H1 (cell line): Measurements from ENCODE around the gene RPS19. TPM values are rescaled to one million over a fixed set of nuclear protein-coding genes. Genes with fewer than 3 reads are reported as not detected.
A peak's percentile ranks its signal among the peaks of the same experiment; 100 is the strongest.

Experiments used
- CTCF ChIA-PET: fragments of 300-600 bp; sonication (Branson Sonifier 250); formaldehyde crosslinking; loops from one replicate; lab custom pipeline; 2021; ENCODE audit not compliant: partially characterized antibody; lab: Charles Lee
- POLR2A ChIA-PET: fragments of 300-600 bp; sonication (Branson Sonifier 250); formaldehyde crosslinking; loops from one replicate; lab custom pipeline; 2021; ENCODE audit warnings: inconsistent platforms; ENCODE audit not compliant: partially characterized antibody; lab: Charles Lee
- DNase-seq, 2 experiments: peaks; one replicate each; pipeline versions ENCODE4 v3.0.0 to v3.0.0-alpha.2; 2010 to 2022; ENCODE audit warnings: low spot score in 2 of 2, low read depth in 1 of 2, mixed read lengths in 1 of 2
- FAIRE-seq: peaks from 2 replicates; lab custom pipeline; 2011; peaks lifted over from hg19 to GRCh38; lab: Jason Lieb, UNC
- H2AFZ ChIP-seq: 2 replicates; pipeline ENCODE4 v1.8.1; 2012; ENCODE audit warnings: low read length, inconsistent platforms
- H2AK5ac ChIP-seq: 2 replicates; pipeline ENCODE4 v1.6.1; 2013; ENCODE audit warnings: low read depth, low read length
- H2BK120ac ChIP-seq: replicated peaks from 2 replicates; pipeline ENCODE3; 2013; ENCODE audit warnings: low read depth, low read length, inconsistent platforms
- H2BK12ac ChIP-seq: 2 replicates; pipeline ENCODE4 v1.6.1; 2013; ENCODE audit warnings: low read depth, low read length
- H2BK15ac ChIP-seq: 2 replicates; pipeline ENCODE4 v1.6.1; 2013; ENCODE audit warnings: low read length
- H2BK20ac ChIP-seq: 2 replicates; pipeline ENCODE4 v1.6.1; 2013; ENCODE audit warnings: low read length
- H2BK5ac ChIP-seq: 2 replicates; pipeline ENCODE4 v1.6.1; 2013; ENCODE audit warnings: low read depth, low read length
- H3K14ac ChIP-seq: 2 replicates; pipeline ENCODE4 v1.6.1; 2013; ENCODE audit warnings: inconsistent platforms; ENCODE audit not compliant: insufficient read length
- H3K18ac ChIP-seq: 2 replicates; pipeline ENCODE4 v1.6.1; 2013; ENCODE audit warnings: low read length; ENCODE audit errors: extremely low read depth
- H3K23ac ChIP-seq: 2 replicates; pipeline ENCODE4 v1.6.1; 2013; ENCODE audit warnings: inconsistent platforms; ENCODE audit not compliant: insufficient read length
- H3K23me2 ChIP-seq: 2 replicates; pipeline ENCODE4 v1.6.1; 2013; ENCODE audit warnings: low read depth, low read length
- H3K27ac ChIP-seq: 2 replicates; pipeline ENCODE4 v1.6.1; 2011; ENCODE audit warnings: low read depth, low read length, inconsistent platforms
- H3K27me3 ChIP-seq, 4 experiments: replicated peaks in 1 of 4; 1 replicate in 1 of 4; 2 replicates in 3 of 4; pipeline versions ENCODE4 v1.6.1 to v1.8.1; 2011 to 2013; ENCODE audit warnings: low read length in 3 of 4, mild to moderate bottlenecking in 3 of 4, inconsistent platforms in 2 of 4, mixed read lengths in 2 of 4, moderate library complexity in 1 of 4; ENCODE audit not compliant: control insufficient read depth in 3 of 4, insufficient read depth in 3 of 4; ENCODE audit errors: extremely low read depth in 1 of 4
- H3K36me3 ChIP-seq, 4 experiments: 2 replicates each; pipeline versions ENCODE4 v1.6.1 to v1.8.1; 2011 to 2013; ENCODE audit warnings: mild to moderate bottlenecking in 4 of 4, low read length in 3 of 4, moderate library complexity in 2 of 4, control low read depth in 1 of 4, inconsistent platforms in 1 of 4; ENCODE audit not compliant: insufficient read depth in 4 of 4, control insufficient read depth in 2 of 4
- H3K4ac ChIP-seq: replicated peaks from 2 replicates; pipeline ENCODE3; 2013; ENCODE audit warnings: low read length, low read depth, mixed read lengths, inconsistent platforms; ENCODE audit not compliant: insufficient read length
- H3K4me1 ChIP-seq, 4 experiments: replicated peaks in 1 of 4; 1 replicate in 1 of 4; 2 replicates in 3 of 4; pipeline versions ENCODE4 v1.6.1 to v1.8.1; 2011 to 2013; ENCODE audit warnings: low read length in 3 of 4, inconsistent platforms in 2 of 4, mixed read lengths in 1 of 4; ENCODE audit not compliant: insufficient read depth in 4 of 4, control insufficient read depth in 3 of 4
- H3K4me2 ChIP-seq, 2 experiments: 2 replicates each; pipeline versions ENCODE4 v1.6.1 to v1.8.1; 2011 to 2013; ENCODE audit warnings: low read depth in 2 of 2, low read length in 2 of 2, control low read depth in 1 of 2, inconsistent platforms in 1 of 2, mild to moderate bottlenecking in 1 of 2; ENCODE audit not compliant: insufficient read depth in 1 of 2
- H3K4me3 ChIP-seq, 4 experiments: fragments of 200-600, 300-600 bp in 1 of 4; sonication (generic), shearing (Covaris generic), sonication (Bioruptor Twin) in 1 of 4; 2 replicates each; pipeline versions ENCODE4 v1.5.1 to v1.8.1; 2011 to 2016; ENCODE audit warnings: low read length in 4 of 4, low read depth in 3 of 4, control low read depth in 2 of 4, inconsistent platforms in 2 of 4, mild to moderate bottlenecking in 2 of 4, mixed read lengths in 1 of 4, moderate library complexity in 1 of 4; ENCODE audit not compliant: insufficient read depth in 2 of 4; ENCODE audit errors: extremely low read depth in 1 of 4
- H3K56ac ChIP-seq: replicated peaks from 2 replicates; pipeline ENCODE3; 2013; ENCODE audit warnings: low read depth, mild to moderate bottlenecking, mixed read lengths, low read length, inconsistent platforms; ENCODE audit not compliant: insufficient read length
- H3K79me1 ChIP-seq: 2 replicates; pipeline ENCODE4 v1.6.1; 2013; ENCODE audit warnings: low read depth, low read length, control low read depth
- H3K79me2 ChIP-seq, 2 experiments: 2 replicates each; pipeline versions ENCODE4 v1.6.1 to v1.8.1; 2012 to 2013; ENCODE audit warnings: low read length in 2 of 2, mild to moderate bottlenecking in 2 of 2, inconsistent platforms in 1 of 2; ENCODE audit not compliant: insufficient read depth in 2 of 2, control insufficient read depth in 1 of 2
- H3K9ac ChIP-seq, 4 experiments: replicated peaks in 1 of 4; 1 replicate in 1 of 4; 2 replicates in 3 of 4; pipeline versions ENCODE4 v1.6.1 to v1.8.1; 2011 to 2013; ENCODE audit warnings: low read depth in 3 of 4, low read length in 3 of 4, control low read depth in 2 of 4, mild to moderate bottlenecking in 2 of 4, moderate library complexity in 2 of 4, inconsistent platforms in 1 of 4; ENCODE audit errors: extremely low read depth in 1 of 4
- H3K9me3 ChIP-seq, 2 experiments: 2 replicates each; pipeline versions ENCODE4 v1.6.1 to v1.8.1; 2012 to 2013; ENCODE audit warnings: mild to moderate bottlenecking in 2 of 2, moderate library complexity in 2 of 2, control low read depth in 1 of 2, inconsistent platforms in 1 of 2, low read depth in 1 of 2, low read length in 1 of 2, mixed read lengths in 1 of 2; ENCODE audit not compliant: insufficient read depth in 2 of 2
- H4K20me1 ChIP-seq, 2 experiments: replicated peaks in 1 of 2; 2 replicates each; pipeline versions ENCODE3 to v1.8.1; 2011 to 2013; ENCODE audit warnings: inconsistent platforms in 2 of 2, low read length in 2 of 2, mild to moderate bottlenecking in 1 of 2; ENCODE audit not compliant: insufficient read depth in 2 of 2, control insufficient read depth in 1 of 2
- H4K5ac ChIP-seq: 2 replicates; pipeline ENCODE4 v1.6.1; 2013; ENCODE audit warnings: low read length, low read depth, mixed read lengths, inconsistent platforms; ENCODE audit not compliant: insufficient read length
- H4K8ac ChIP-seq: 2 replicates; pipeline ENCODE4 v1.8.0; 2013; ENCODE audit warnings: mild to moderate bottlenecking, moderate library complexity, low read length, inconsistent platforms; ENCODE audit not compliant: insufficient read depth; ENCODE audit errors: extremely low read depth
- H4K91ac ChIP-seq: replicated peaks from 2 replicates; pipeline ENCODE3; 2013; ENCODE audit warnings: low read length, mixed read lengths, inconsistent platforms; ENCODE audit not compliant: insufficient read length
- HDAC2 ChIP-seq, 2 experiments: fragments of 300-600 bp in 1 of 2; sonication (generic) in 1 of 2; IDR thresholded peaks; 2 replicates each; pipeline ENCODE4 v1.6.1; 2011 to 2012; ENCODE audit warnings: low read depth in 2 of 2, low read length in 2 of 2, mild to moderate bottlenecking in 2 of 2, moderate library complexity in 2 of 2, borderline replicate concordance in 1 of 2, inconsistent platforms in 1 of 2
- RAD21 ChIP-seq, 2 experiments: IDR thresholded peaks in 1 of 2; conservative IDR thresholded peaks in 1 of 2; 2 replicates each; pipeline ENCODE4 v1.6.1; 2011; ENCODE audit warnings: low read depth in 2 of 2, low read length in 2 of 2, improper control_type of control experiment in 1 of 2, inconsistent platforms in 1 of 2, mild to moderate bottlenecking in 1 of 2, moderate library complexity in 1 of 2
- WGBS, 2 experiments: shearing (Covaris generic) in 1 of 2; methylation state at CpG; one replicate each; pipeline versions ENCODE4 v1.1.6 to v1.1.7; 2013 to 2015; ENCODE audit warnings: low lambda C conversion rate in 2 of 2, mixed read lengths in 2 of 2, inconsistent platforms in 1 of 2, low coverage in 1 of 2, missing lambda C conversion rate in 1 of 2; ENCODE audit not compliant: insufficient replicate concordance in 2 of 2, insufficient coverage in 1 of 2, insufficient read length in 1 of 2; ENCODE audit errors: extremely low coverage in 1 of 2, missing lambda C conversion rate in 1 of 2; 5-methylcytosine and 5-hydroxymethylcytosine counted together
- polyA plus RNA-seq, 7 experiments: library from polyadenylated mRNA; depleted of rRNA in 3 of 7; stranded (reverse) in 5 of 7; unstranded in 2 of 7; fragments of >200 nt in 5 of 7; fragments of 200-250 nt in 2 of 7; gene quantifications; 1 replicate in 5 of 7; 2 replicates in 1 of 7; 4 replicates in 1 of 7; pipeline versions ENCODE4 v1.2.1 to v1.2.3, GENCODE V29; 2011 to 2013; ENCODE audit warnings: missing spikeins in 2 of 7, mixed read lengths in 2 of 7
- total RNA-seq: library from RNA; stranded (reverse); fragmentation: NEBNext Ultra II Directional; extraction: Animal tissue kit (Norgen Biotek cat#: 25700); gene quantifications from 2 replicates; pipeline ENCODE4 v1.2.1, GENCODE V29; 2021
- TF ChIP-seq, protein P1 (sequence below), 3 experiments: IDR thresholded peaks; 1 replicate in 2 of 3; 2 replicates in 1 of 3; pipeline versions ENCODE4 v1.5.1 to v1.6.1; 2011; ENCODE audit warnings: low read length in 3 of 3, mild to moderate bottlenecking in 3 of 3, inconsistent platforms in 2 of 3, low read depth in 1 of 3, moderate library complexity in 1 of 3; ENCODE audit not compliant: insufficient read depth in 1 of 3; ENCODE audit errors: control extremely low read depth in 1 of 3

RPS19 gene
- total and polyA plus RNA-seq, 2 of the 8 experiments (the other 6 are each of a cell fraction or from before 2014, with no cell fraction given) = 2,817 to 5,751 TPM

DNA sequence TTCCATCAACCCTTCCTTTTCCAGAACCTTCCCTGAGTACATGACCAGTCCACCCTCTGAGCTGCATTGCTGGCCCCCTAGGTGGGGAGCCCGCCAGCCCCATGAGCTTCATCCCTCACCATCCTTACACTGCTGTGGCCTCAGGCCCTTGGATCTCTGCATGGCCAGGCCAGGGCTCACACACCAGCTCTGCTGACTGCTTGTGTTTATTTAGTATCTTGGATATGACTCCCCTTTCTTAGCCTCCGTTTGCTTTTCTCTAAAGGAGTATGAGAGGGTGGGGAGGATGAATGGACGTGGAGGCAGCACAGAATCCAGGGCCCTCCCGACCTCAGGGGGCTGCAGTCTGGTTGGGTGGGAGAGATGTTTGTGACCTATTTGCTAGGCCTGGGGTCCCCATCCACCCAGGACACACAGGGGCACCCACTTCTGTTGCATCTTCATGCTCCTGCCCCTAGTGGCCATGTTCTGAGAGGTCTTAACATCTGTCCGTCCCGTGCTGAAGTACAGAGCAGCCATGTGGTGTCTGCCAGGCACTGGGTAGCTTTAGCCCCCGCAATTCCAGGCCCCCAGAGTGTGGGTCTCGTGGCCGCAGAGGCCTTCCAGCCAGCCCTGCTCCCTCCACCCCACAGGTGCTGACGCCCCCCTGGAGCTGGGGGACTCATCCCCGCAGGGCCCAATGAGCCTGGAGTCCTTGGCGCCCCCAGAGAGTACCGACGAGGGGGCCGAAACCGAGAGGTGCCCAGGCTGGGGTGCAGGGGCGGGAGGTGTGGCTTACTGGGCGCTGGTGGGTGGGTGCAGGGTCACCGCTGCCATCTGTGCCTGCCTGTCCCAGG is 35.9 kb downstream of the RPS19 start:
- Histone ChIP-seq H4K8ac (peak overlapping the region; percentile 14; the same call in 1 of the 2 replicates), H3K79me2 (no peaks in the 10 kb centered on the region), H3K9me3 (no peaks in the 10 kb centered on the region), H3K79me1 (no peaks in the 10 kb centered on the region), H2BK15ac (no peak overlapping the region), H3K9ac (no peak overlapping the region), H2BK20ac (peak overlapping the region; percentile 32; the same call in 1 of the 2 replicates), H3K4ac (no peak overlapping the region), H3K4me1 (peaks cover 0 to 5% (median 1%) of the 10 kb centered on the region in 4 experiments; a peak in 1 of 7 replicates), H3K14ac (no peak overlapping the region), H2BK12ac (no peak overlapping the region), H3K23me2 (no peaks in the 10 kb centered on the region), H4K5ac (no peak overlapping the region), H4K91ac (no peak overlapping the region), H3K27ac (no peak overlapping the region), H3K23ac (no peak overlapping the region), H3K18ac (no peak overlapping the region), H3K36me3 (peaks cover 0 to 4% (median 2%) of the 10 kb centered on the region in 4 experiments; a peak in 3 of 8 replicates), H2BK120ac (no peak overlapping the region)
- ChIA-PET POLR2A (interaction anchor here (0.7 to 3.3 kb wide), 13 partner anchors 9 to 45 kb away, joined by 3 to 14 read pairs (median 4); partner anchors contain the start of gene RPS19), CTCF (interaction anchor here (0.5 to 2.5 kb wide), 14 partner anchors 9 to 685 kb away, joined by 3 to 15 read pairs (median 5); no protein-coding TSS in a partner anchor)
- DNase-seq = no peak
- WGBS, 2 experiments = 83% methylated on average over 19 of the region's 19 CpGs; no CpG with 5 or more reads in 1 of the 2 experiments
- no peak for TF ChIP-seq HDAC2 (IDR thresholded peaks at IDR 0.05; ENCODE audit: borderline replicate concordance in 1 of 2, low read depth in 2 of 2, low read length in 2 of 2)
- TF ChIP-seq RAD21 (IDR thresholded peaks at IDR 0.05 in 1 of 2, conservative IDR thresholded peaks at IDR 0.05 in 1 of 2; ENCODE audit: low read depth in 2 of 2, low read length in 2 of 2) = peak in 1 of 2 experiments; percentile 9; a peak in 1 of 4 replicates
- TF ChIP-seq, protein P1, sequence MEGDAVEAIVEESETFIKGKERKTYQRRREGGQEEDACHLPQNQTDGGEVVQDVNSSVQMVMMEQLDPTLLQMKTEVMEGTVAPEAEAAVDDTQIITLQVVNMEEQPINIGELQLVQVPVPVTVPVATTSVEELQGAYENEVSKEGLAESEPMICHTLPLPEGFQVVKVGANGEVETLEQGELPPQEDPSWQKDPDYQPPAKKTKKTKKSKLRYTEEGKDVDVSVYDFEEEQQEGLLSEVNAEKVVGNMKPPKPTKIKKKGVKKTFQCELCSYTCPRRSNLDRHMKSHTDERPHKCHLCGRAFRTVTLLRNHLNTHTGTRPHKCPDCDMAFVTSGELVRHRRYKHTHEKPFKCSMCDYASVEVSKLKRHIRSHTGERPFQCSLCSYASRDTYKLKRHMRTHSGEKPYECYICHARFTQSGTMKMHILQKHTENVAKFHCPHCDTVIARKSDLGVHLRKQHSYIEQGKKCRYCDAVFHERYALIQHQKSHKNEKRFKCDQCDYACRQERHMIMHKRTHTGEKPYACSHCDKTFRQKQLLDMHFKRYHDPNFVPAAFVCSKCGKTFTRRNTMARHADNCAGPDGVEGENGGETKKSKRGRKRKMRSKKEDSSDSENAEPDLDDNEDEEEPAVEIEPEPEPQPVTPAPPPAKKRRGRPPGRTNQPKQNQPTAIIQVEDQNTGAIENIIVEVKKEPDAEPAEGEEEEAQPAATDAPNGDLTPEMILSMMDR (IDR thresholded peaks at IDR 0.05; ENCODE audit: control extremely low read depth in 1 of 3, insufficient read depth in 1 of 3, low read depth in 1 of 3, low read length in 3 of 3) = peak; percentile 32 to 65 (median 64)
- TF ChIP-seq, all 59 proteins: peak for 2
- Histone ChIP-seq H3K56ac (no peak overlapping the region), H2AK5ac (peak overlapping the region; percentile 39; the same call in 1 of the 2 replicates), H4K20me1 (peaks cover 0 to 3% of the 10 kb centered on the region in 2 experiments), H3K4me3 (no peak overlapping the region), H3K4me2 (no peak overlapping the region), H2BK5ac (no peak overlapping the region), H2AFZ (no peak overlapping the region), H3K27me3 (no peaks in the 10 kb centered on the region)
- no peak for FAIRE-seq
